T-helper 2 cell treated with Interferon-gamma antibody and Interleukin-4, amounts not matched to agents 100 ng/mL and 5 ng/mL, for 36 hours (primary cell): Measurements from ENCODE around the gene POLD2. TPM values are rescaled to one million over a fixed set of nuclear protein-coding genes. Genes with fewer than 3 reads are reported as not detected.
"Not testable (repeated sequence)": the region's sequence is repeated elsewhere in the genome, so short reads cannot be mapped to it uniquely, and the experiment has no call there.

ENCODE experiments used
- intact Hi-C: fragments of 100-400 bp; cut with micrococcal nuclease; formaldehyde crosslinking; loops from one replicate; pipeline ENCODE4 v1.15.1; 2023
- total RNA-seq: library from RNA; stranded (reverse); gene quantifications from 2 replicates; pipeline ENCODE4 v1.2.3, GENCODE V29; 2022

POLD2 gene
- total RNA-seq: 141 and 142 TPM in 2 replicates

DNA sequence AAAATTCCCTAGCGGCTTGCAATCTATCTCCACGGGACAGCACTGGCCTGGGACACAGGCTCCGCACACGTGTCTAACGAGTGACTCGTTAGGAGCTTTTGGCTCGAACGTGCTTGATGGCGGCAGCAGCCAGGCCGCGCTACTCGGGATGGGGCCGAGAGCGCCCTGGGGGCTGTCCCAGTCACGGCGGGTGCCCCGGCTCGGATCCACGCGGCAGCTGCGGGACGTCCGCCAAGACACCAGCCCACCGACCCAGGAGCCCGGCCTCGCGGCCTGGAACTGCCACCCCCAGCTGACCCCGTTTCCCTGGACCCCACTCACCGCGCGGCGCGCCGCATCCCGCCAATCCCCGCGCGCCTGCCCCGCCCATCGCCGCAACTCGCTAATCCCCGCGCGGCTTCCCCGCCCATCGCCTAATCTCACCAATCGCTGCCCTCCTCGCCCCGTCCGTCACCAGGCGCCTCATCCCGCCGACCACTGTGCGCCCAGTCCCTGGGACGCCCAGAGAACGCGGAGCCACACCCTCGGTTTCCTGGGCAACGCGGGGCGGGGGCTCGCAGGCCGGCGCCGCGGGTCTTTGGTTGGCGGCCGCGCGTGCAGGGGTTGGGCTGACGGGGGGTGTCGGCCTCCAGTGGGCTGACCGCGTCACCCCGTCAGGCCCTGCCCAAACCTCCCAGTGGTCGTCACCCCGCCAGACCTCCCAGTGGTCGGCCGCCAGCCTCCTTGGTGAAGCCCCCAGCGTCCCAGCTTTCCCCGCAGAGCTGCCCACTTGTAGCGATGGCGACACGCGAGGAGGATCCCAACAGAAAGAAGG lies at the start of gene POLD2:
Gene POLD2, minus strand, starts transcription at position 359 of the 814 bp plus-strand sequence. CDS start 1,495 bp downstream, outside the sequence.
- intact Hi-C loops: loop anchor here (1.0 to 2.0 kb wide), 3 partner anchors 23 to 77 kb away; partner anchors contain the start of genes POLM and YKT6

DNA sequence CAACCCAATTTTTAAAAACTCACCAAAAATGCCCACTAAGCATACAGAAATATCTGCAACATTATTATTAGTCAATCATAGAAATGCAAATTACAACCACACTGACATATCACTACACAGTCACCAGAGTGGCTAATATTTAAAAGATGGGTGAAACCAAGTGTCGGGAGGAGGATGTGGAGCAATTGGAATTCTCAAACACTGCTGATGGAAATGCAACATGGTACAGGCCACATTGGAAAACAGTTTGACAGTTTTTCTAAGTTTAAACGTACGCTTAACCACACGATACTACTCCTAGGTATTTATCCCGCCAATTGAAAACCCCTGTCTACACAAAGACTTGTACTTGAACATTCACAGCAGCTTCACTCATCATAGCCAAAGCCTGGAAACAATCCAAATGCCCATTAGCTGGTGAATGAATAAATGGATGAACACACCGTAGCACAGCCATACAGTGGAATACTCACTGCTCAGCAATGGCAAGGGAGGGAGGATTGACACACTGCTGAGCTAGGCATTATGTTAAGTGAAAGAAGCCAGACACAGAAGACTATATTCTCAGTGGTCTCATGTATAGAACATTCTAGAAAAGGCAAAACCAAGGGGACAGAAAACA lies 49.6 kb upstream of the POLD2 start:
- intact Hi-C loops: no loop called here

DNA sequence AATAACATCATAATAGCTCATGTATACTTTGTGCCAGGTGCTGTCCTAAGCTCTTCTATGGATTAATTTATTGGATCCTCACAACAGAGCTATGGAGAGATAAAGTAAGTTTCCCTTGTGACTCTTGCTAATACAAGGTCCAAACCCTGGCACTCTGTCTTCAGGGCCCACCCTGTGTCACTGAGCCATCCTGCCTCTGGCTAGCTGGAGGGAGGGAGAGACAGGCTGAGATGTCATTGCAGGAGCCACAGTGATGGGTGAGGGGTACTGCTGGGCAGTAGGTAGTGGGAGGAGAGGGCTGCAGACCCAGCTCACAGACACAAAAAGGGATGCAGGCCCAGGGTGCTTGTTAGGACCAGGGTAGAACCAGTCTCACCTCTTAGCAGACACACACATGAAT lies 49.0 kb upstream of the POLD2 start:
- intact Hi-C loops: no loop called here

DNA sequence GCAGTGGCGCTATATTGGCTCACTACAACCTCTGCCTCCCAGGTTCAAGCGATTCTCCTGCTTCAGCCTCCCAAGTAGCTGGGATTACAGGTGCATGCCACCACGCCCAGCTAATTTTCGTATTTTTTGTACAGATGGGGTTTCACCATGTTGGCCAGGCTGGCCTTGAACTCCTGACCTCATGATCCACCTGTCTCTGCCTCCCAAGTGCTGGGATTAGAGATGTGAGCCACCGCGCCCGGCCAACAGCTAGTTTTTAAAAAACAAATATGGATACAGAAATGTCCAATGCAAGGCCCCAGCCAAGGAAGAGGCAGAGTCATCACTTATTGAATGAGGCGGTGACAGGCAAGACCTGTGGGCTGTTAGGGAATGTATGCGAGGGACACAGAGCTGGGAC lies 48.6 kb upstream of the POLD2 start:
- intact Hi-C loops: not testable (repeated sequence)

DNA sequence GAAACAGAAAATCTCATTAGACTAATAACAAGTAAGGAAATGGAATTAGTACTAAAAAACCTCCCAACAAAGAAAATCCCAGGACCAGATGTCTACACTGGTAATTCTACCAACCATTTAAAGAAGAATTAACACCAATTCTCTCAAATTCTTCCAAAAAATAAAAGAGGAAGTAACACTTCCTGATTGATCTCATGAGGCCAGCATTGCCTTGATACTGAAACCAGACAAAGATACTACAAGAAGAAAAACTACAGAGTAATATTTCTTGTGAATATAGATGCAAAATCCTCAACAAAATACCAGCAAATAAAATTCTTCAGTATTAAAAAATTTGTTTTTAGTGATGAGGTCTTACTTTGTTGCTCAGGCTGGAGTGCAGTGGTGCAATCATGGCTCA lies 44.6 kb upstream of the POLD2 start:
- intact Hi-C loops: no loop called here

DNA sequence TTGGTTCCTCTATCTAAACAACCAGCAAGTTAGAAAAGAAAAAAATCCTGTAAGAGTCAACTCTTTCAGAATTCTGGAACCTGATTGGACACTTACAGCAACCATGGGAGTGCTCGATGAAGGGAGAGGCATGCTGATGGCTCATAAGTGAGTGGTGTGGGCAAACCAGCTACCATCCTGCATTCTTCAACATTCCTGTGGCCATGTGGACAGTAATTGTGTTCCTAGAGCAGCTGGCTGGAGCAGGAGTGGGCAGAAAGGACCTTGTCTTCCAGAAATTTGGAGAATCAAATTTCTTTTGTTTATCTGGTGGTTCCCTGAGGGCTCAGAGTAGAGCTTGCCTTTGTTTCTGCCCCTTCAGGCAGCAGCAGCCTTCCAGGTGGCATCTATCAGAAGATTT lies 40.2 kb upstream of the POLD2 start:
- intact Hi-C loops: no loop called here

DNA sequence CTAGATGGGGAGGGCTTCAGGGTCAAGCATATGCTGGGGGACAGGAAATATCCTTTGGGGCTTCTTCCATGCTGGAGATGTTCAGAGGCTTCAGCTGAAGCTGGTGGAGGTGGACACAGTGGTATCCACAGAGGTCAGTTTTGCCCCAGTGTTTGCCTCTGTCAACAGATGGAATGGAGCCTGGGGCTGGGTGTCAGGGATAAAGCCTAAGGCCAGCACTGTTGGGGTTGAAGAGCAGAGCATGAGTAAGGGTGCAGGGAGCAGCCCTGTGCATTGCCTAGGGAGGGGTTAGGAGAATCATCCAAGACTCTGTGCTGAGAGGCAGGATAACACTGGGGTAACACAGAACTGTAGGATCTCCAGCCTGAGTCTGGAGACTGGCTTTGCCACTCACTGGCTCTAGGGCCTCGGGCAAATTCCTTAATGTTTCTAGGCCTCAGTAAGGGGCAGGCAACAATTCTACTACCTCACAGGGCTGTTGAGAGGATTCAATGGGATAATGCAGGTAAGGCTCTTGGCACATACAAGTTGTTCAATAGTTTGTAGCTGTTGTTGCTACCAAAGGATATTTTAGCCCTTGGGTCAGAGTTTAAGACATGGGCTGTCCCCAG lies 39.5 kb upstream of the POLD2 start:
- intact Hi-C loops: no loop called here

DNA sequence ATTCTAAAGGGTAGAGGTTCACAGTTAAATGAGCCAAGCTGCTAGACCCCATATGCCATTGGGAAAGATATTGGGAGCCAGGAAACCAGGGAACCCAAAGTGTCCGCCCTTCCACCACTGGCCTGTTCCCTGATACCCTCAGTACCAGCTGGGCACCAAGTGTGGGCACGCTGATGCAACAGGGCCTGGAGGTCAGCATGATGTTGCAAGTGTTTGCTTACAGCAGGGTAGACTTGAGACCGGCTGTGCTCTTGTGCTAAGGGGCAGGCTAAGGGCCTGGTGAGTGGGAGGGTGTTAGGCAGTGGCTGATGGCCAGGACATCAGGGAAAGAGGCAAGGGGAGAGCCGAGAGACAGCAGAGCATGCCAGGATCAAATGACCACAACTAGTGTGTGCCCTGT lies 38.8 kb upstream of the POLD2 start:
- intact Hi-C loops: no loop called here

DNA sequence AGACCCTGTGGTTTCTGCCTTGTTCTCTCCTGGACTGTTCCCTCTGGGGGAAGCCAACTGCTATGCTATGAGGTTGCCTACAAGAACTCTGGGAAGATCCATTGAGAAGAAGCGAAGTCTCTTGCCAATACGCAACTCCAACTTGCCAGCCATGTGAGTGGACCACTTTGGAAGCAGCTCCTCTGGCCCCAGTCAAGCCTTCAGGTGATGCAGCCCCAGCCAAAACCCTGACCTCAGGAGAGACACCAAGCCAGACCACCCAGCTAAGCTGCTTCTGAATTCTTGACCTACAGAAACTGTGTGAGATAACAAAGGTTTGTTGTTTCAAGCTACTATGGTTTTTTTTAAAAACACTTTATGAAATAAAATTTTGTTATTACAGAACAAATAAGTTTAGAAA lies 38.0 kb upstream of the POLD2 start:
- intact Hi-C loops: no loop called here

DNA sequence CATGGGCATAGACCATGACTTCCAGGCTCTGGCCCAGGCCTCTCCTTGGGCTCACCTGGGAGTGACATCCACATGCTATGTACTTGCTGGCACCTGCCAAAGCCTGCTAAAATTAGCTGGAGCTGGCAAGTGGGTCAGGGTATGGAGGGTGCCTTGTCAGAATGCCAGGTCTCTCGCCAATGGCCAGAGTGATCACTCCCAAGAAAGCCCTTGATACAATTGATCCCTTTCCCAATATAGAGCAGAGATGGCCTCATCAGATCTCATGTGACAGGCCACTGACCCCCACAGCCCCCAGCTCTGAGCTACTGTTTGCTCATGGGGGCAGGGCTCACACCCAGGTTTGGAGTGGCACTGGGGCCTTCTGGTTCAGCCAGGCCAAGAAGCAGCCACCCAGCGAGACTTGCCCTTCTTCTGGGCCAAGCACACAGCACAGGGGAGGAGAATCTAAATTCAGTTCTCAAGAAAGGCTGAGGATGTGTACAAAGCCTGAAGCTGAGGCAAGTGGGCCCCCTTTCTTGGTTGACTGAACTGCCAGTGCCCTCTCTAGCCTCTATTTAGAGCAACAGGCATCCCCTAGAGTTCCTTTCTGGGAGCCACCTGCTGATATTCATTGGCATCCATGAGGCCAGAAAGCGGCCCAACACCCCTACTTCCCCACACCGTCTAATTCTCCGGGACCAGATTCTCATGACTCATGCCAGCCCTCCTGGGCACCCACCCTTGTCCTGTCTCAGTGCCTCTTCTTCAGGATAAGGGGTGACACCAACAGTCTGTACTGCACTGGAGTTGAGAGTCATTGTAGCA lies 36.7 kb upstream of the POLD2 start:
- intact Hi-C loops: no loop called here

DNA sequence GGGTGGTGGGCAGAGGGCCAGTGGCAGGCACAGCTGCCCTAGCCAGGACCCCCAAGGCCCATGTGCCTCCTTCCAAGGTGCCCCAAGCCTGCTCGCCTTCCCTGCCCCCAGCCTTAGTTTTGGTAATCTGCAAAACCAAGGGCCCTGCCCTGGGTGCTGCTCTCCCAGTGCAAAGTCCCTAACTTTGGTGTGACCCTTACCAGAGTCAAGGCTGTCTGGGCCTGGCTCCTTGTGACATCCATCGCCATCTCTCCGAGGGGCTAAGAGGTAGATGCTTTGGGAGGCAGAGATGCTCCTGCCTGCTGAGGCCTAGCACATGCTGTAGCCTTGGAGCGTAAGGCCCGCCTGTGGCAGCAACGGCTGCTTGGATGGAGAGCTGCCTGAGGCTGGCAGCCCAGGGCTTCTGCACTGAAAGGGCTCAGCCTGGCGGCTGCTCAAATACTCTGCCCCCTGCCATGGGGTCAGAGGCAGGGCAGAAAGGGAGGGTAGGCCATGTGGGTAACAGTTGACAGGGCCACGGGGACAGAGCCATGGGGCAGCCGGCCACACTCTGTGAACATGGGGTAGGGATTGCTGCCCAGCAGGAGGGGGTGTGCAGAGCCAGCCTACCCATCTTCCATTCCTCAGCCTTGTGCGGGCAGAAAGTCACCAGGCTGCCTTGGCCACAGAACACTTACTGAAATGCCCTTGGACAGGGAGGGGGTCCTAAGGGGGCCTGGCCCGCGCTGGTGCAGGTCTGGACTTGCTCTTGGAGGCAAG lies 35.7 kb upstream of the POLD2 start:
- intact Hi-C loops: no loop called here

DNA sequence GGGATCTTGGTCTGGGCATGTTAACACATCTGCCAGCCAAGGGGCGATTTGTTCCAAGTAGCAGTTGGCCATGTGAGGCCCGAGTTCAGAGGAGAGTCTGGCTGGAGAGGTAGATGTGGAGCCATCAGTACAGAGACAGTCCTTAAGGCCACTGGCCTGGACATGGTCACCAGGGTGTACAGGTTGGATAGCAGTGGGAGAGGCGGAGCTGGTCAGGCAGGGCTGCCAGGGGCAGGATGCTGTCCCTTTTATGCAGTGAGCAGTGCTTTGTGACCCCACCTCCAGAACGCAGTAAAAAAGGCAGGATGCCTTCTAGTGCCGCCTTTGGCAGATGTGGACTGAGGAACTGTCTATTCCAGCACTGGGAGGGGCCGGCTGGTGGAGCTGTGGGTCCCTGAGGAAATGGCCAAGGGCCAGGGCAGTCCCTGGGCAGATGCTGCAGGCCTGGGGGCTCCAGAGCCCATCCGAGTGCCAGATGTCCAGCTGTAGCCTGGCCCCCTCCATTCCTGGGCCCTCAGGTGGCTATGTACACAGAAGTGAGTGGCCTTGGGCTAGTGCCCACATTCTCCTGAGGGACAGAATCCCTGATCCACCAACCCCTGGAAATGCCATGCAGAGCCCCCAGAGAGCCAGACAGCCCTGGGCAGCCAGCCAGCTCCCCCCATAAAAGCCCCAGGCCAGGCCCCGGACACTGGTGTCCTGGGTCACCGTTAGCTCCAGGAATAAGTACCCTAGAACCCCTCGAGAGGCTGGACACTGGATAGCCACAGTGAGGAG lies 34.9 kb upstream of the POLD2 start:
- intact Hi-C loops: no loop called here

DNA sequence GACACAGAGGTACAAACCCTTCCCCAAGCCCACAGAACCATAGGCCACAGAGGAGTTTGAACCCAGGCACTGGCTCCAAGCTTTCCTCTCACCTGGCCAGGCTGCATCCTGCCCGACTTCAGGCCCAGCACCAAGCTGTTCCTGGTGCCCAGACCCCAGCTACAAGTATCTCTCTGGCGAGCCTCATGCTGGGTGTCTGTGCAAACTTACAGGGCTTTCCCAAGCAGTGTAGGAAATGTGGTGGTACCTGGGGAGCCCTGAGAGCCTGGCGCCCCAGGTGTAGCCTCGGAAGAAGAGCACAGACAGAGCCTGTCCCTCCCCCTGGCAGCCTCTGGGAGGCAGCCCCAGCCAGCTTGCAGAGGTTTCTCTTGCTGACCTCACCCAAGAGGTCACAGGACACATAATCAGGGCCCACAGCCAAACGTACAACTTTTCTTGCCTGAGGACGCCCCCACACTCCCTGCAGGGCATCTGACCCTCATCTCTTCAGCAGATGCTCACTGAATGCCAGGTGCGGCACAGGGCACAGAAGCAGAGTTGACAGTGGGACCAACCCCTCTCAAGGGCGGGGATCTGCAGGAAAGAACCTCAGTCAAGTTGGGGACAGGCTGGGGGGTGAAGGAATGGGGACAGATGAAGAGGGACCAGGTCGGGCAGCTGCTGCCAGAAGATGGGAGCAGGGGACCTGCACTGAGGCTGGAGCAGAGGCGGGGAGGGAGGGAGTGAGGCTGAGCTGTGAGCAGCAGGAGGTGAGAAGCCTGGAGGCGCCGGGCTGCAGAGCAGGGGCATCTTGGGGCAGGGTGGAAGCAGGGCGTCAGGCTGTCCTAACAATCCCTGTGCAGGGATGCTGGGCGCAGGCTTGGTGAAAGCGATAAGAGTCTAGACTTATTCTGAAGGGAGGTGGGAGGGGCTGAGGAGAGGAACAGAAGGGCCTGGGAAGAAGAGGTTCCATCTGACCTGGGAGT lies 34.0 kb upstream of the POLD2 start:
- intact Hi-C loops: no loop called here

DNA sequence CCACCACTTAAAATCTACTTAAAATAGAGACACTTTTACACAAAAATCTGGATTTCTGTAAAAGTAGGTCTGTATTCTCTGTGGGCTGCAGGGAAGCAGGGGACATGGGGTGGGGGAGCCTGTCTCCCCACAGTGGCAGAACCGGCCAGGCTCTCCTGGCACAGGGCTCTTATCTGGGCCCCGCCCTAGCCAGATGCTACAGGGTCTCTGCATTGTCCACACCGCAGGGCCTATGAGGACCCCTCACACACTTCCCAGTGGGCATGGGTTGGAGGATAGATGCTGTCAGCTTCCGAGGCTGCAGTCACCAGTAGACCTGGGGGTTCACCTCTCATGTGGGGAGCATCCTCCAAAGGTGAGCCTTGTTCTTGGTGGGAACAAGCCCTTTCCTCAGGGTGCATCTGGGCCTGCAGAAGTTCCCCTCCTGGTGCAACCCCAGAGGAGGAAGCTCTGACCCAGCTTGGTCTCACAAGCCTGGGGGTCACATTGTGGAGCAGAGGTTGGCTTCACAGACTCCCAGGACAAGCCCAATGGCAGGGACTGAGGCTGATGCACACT lies 33.2 kb upstream of the POLD2 start:
- intact Hi-C loops: no loop called here

DNA sequence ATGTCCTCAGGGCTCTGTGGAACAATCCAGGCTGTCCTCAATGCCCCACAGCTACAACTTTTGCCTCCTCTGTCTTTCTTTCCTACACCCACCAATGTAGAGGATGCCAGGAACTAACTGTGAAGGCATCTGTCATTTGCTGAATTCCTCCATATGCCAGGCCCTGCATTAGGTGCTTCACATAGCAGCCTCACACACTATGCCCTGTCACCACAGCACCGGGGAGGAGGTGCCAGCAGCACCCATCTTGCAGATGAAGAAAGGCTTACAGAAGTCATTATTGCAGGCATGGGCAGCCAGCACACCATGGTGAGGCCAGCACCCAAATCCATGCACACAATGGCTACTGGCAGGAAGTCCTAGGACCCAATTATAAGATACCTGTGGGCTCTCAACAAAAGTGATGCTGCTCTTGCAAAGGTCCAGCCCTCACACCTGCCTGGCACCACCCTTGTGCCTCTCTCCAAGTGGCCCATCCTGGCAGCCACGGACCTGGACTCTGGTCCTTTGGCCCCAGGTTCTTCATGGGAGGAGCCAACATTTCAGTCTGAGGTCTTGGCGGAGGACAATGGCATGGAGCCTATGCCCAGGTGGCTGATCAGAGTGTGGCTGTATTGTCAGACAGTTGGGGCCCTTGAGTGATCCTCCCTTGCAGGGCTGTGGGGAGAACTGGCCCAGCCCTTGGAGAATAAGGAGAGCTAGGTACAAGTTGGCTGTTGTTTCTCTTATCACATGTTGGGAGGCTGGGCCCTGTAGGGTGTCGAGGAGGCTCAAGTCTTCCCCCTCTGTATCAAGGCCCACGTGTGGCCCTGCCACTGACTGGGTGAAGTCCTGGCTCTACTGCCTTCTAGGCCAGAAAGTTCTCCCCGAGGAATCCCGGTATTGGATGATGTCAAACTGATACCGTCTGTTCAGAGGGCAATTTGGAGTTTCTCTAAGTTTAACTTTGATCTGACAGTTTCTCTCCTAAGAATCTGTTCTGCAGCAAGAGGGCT lies 32.1 kb upstream of the POLD2 start:
- intact Hi-C loops: no loop called here

DNA sequence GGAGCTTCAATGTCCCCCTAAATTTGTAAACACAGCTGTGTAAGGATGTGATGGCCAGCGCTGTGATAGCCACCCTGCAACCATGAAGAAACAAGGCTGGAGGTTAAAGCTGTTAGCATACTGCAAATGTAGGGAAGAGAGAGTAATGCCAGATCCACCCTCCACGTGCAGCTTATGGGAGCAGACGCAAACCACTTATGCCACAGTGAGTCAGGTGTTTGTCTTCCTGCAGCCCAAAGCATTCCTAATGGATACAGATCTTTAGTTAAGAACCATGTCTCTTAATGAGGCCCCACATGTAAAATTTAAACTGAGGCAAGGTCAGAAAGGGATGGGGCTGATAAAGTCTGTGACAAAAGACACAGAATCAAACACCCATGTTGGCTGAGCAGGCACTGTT lies 31.4 kb upstream of the POLD2 start:
- intact Hi-C loops: no loop called here

DNA sequence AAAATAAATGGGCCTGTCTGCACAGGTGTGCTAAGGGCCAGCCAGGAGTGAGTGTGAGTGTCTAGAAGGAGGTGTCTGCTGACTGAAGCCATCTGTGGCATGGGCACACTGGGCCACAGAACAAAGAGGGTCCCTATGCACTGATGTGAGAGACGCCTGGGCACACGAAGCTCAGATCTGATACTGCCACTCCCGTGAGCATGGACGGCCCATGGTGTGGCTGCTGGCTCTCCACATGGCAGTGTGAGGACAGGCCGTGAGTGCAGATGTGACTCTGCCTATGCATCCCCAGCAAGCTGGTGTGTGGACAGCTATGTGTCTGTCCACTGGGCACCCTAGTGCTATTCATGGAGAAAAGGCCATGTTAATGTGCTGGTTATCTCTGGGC lies 30.6 kb upstream of the POLD2 start:
- intact Hi-C loops: no loop called here
